Head of caudate nucleus (tissue), 42 donors: Measurements from ENCODE around the gene CCDC32.
A peak's percentile ranks its signal among the peaks of the same experiment; 100 is the strongest.

Experiments used
- DNase-seq, 42 donors: peaks; one replicate each; pipeline versions ENCODE4 v3.0.0 to v3.0.0-alpha.2; 2020 to 2021; ENCODE audit warnings: mixed read lengths in 7 of 42
- intact Hi-C: fragments of 100-400 bp; cut with DNase I; formaldehyde crosslinking; loops from one replicate; pipeline ENCODE4 v1.15.0; 2022

CCDC32 gene

GRCh38 chr15:40533763-40534364 is 31.0 kb downstream of the CCDC32 start:
- intact Hi-C loops: no loop called here
- no peak for DNase-seq

- no peak for DNase-seq
- intact Hi-C loops: no loop called here
Observed at GRCh38 chr15:40528801-40529200, 36.0 kb downstream of the CCDC32 start.

GRCh38 chr15:40525855-40526254 is 39.0 kb downstream of the CCDC32 start:
- no peak for DNase-seq
- intact Hi-C loops: no loop called here

GRCh38 chr15:40523611-40524010 is 41.2 kb downstream of the CCDC32 start:
- no peak for DNase-seq
- intact Hi-C loops: no loop called here

GRCh38 chr15:40516322-40516721 is 48.5 kb downstream of the CCDC32 start:
- DNase-seq: no peak
- intact Hi-C loops: no loop called here

DNA sequence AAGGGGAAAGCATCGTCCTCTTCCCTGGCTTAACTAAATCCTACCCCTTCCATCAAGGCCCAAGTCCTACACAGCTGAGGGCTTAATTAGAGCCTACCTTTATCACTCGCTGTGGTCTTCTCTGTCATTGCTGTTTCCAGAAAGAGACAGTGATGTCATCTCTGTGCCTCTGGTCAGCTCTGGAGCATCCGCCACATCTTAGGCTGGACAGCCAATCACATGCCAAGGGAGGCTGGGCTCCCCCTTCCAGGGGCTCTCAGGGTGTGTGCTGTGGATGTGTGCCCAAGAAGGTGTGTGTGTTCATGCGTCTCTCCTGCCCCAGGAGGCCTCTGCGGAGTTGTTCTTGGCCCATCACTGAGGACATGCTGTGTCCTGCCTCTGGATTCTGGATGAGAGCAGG is 51.2 kb downstream of the CCDC32 start:
- no peak for DNase-seq
- intact Hi-C loops: no loop called here

GRCh38 chr15:40512440-40512839 is 52.4 kb downstream of the CCDC32 start:
- intact Hi-C loops: no loop called here

GRCh38 chr15:40511472-40512133 is 53.2 kb downstream of the CCDC32 start:
- peak in 39 of 42 donors; percentile 19 to 80 (median 55) for DNase-seq
- intact Hi-C loops: no loop called here

More at GRCh38 chr15:40512440-40512839, 52.4 kb downstream of the CCDC32 start:
- DNase-seq: peak in 1 of 42 donors; percentile 33

GRCh38 chr15:40511093-40511471 is 53.8 kb downstream of the CCDC32 start:
- peak in 19 of 42 donors; percentile 11 to 48 (median 17) for DNase-seq
- intact Hi-C loops: no loop called here

- DNase-seq: no peak
Observed at GRCh38 chr15:40510201-40510600, 54.6 kb downstream of the CCDC32 start.

GRCh38 chr15:40508216-40508615 is 56.6 kb downstream of the CCDC32 start:
- intact Hi-C loops: no loop called here
- no peak for DNase-seq

More at GRCh38 chr15:40510201-40510600, 54.6 kb downstream of the CCDC32 start:
- intact Hi-C loops: no loop called here

DNA sequence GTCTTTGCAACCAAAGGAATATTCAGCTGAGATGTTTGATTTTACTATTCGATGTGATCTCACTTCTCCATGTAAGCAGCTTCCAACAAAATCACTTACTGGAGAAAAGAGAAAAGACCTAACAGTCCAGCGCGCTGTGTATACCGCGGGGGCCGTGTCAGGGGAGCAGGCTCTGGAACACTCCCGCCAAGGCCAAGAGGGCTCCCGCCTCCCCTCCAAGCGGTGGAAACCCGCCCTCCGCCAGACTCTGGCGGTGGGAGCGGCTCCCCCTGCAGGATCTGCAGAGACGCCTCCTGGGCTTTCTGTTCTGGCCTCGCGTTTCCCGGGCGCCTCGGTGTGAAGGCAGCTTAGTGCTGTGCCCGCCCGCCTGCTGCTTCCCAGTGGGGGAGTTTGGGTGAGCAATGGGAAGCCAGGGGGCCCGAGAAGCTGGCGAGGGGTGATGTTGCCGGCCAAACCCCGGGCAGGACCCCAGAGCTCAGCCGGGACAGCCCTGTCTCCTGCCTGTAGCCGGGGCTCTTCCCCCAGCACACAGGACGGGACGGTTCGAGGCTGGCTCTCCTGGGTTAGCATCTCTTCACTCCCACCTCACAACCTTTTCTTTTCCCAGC is 57.8 kb downstream of the CCDC32 start:
- DNase-seq: peak; percentile 43 to 92 (median 84)
- intact Hi-C loops: no loop called here
